ENCODE measurements around the gene ITPRID1.

Gene ITPRID1

GRCh38 chr7:31478721-31479120 lies 35.2 kb upstream of the ITPRID1 start:
- no peak for TF ChIP-seq EGR1 (IDR thresholded peaks at IDR 0.05)
- no peak for TF ChIP-seq MAX (IDR thresholded peaks at IDR 0.05)
- no peak for TF ChIP-seq FOXM1 (IDR thresholded peaks at IDR 0.05; ENCODE audit: borderline replicate concordance, low read depth)
- TF ChIP-seq TAF1 (IDR thresholded peaks at IDR 0.05; ENCODE audit: low read depth) = no peak
- TF ChIP-seq ZBTB7A (IDR thresholded peaks at IDR 0.05; ENCODE audit: low read depth) = no peak

GRCh38 chr7:31487071-31487470 lies 26.8 kb upstream of the ITPRID1 start:
- TF ChIP-seq FOXM1 (IDR thresholded peaks at IDR 0.05; ENCODE audit: borderline replicate concordance, low read depth) = no peak
- no peak for TF ChIP-seq REST (IDR thresholded peaks at IDR 0.05; ENCODE audit: low read depth)
- no peak for TF ChIP-seq EGR1 (IDR thresholded peaks at IDR 0.05)
- TF ChIP-seq EP300 (IDR thresholded peaks at IDR 0.05; ENCODE audit: borderline replicate concordance) = no peak

- no peak for TF ChIP-seq EP300 (IDR thresholded peaks at IDR 0.05; ENCODE audit: borderline replicate concordance)
Observed at GRCh38 chr7:31487476-31487875, 26.4 kb upstream of the ITPRID1 start.

GRCh38 chr7:31488562-31489203 lies 25.2 kb upstream of the ITPRID1 start:
- no peak for TF ChIP-seq USF1 (IDR thresholded peaks at IDR 0.05)
- TF ChIP-seq RAD21 (IDR thresholded peaks at IDR 0.05; ENCODE audit: low read depth) = peak; percentile 43
- TF ChIP-seq TEAD4 (IDR thresholded peaks at IDR 0.05) = no peak

GRCh38 chr7:31490796-31491314 lies 23.0 kb upstream of the ITPRID1 start:
- TF ChIP-seq FOXM1 (IDR thresholded peaks at IDR 0.05; ENCODE audit: borderline replicate concordance, low read depth) = no peak
- no peak for TF ChIP-seq YY1 (IDR thresholded peaks at IDR 0.05; ENCODE audit: low read depth)
- TF ChIP-seq ZBTB7A (IDR thresholded peaks at IDR 0.05; ENCODE audit: low read depth) = no peak
- no peak for TF ChIP-seq CREB1 (IDR thresholded peaks at IDR 0.05; ENCODE audit: low read depth)
- TF ChIP-seq RAD21 (IDR thresholded peaks at IDR 0.05; ENCODE audit: low read depth) = no peak
- no peak for TF ChIP-seq CEBPB (IDR thresholded peaks at IDR 0.05)
- TF ChIP-seq REST (IDR thresholded peaks at IDR 0.05; ENCODE audit: low read depth) = no peak
- TF ChIP-seq USF1 (IDR thresholded peaks at IDR 0.05) = no peak
- no peak for TF ChIP-seq EP300 (IDR thresholded peaks at IDR 0.05; ENCODE audit: borderline replicate concordance)
- TF ChIP-seq TCF12 (IDR thresholded peaks at IDR 0.05; ENCODE audit: low read depth) = no peak
- no peak for TF ChIP-seq TAF1 (IDR thresholded peaks at IDR 0.05; ENCODE audit: low read depth)
- TF ChIP-seq EGR1 (IDR thresholded peaks at IDR 0.05) = no peak
- no peak for TF ChIP-seq MAX (IDR thresholded peaks at IDR 0.05)
- TF ChIP-seq TEAD4 (IDR thresholded peaks at IDR 0.05) = no peak

- TF ChIP-seq MAX (IDR thresholded peaks at IDR 0.05) = no peak
- no peak for TF ChIP-seq YY1 (IDR thresholded peaks at IDR 0.05; ENCODE audit: low read depth)
- TF ChIP-seq EP300 (IDR thresholded peaks at IDR 0.05; ENCODE audit: borderline replicate concordance) = no peak
- no peak for TF ChIP-seq CREB1 (IDR thresholded peaks at IDR 0.05; ENCODE audit: low read depth)
- TF ChIP-seq TCF12 (IDR thresholded peaks at IDR 0.05; ENCODE audit: low read depth) = no peak
- no peak for TF ChIP-seq ZBTB7A (IDR thresholded peaks at IDR 0.05; ENCODE audit: low read depth)
- no peak for TF ChIP-seq TEAD4 (IDR thresholded peaks at IDR 0.05)
- TF ChIP-seq USF1 (IDR thresholded peaks at IDR 0.05) = no peak
- no peak for TF ChIP-seq CEBPB (IDR thresholded peaks at IDR 0.05)
Observed at GRCh38 chr7:31492086-31492485, 21.8 kb upstream of the ITPRID1 start.
